T-helper 1 cell (primary cell): ENCODE results near the gene PYDC2.
"Not testable (repeated sequence)": the region's sequence is repeated elsewhere in the genome, so short reads cannot be mapped to it uniquely, and the experiment has no call there.

Source experiments
- DNase-seq, 5 donors: peaks; one replicate each; pipeline ENCODE4 v3.0.0-alpha.2; 2012 to 2020

Gene PYDC2

DNA sequence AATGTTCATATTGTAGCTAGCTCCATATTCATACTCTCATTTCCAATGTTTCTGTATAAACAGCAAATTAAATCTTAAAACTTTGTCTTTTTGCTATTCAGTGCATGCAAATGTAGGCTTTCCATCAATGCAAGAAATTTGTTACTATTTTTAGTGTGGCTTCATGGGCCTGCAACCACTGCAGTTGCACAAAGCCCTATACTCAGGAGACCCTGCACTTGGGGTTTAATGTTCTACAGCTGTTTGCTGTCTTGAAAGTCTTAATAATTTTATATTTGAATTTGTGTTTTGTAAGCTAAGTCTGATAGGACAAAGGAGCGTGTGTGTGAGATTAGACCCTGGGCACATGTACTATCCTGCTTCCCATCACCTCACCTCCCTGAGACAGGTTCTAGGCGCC lies 9.6 kb downstream of the PYDC2 start:
- DNase-seq, result no peak

DNA sequence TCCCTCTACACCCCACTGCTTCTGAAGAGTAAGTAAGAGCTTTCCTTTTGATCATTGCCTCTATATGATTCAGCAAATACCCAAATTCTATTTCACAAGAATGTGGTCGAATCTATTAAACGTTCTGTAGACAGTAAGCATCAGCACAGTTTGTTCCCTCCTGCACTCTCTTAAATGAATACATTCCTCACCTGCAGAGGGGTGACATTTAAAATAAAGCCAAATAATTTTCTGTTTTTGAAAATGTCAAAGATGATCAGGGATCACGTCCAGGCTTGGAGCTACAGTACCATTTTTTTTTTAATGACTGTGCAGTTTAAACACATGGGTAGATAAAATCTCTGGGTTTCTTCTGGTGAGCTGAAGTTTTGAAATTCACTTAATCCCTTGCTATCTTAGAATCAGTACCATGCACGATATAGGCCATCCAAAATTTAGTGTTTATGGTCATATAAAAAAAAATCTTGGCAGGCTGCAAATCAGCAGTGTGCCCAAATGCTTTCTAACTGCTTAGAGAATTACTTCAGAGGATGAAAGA lies 12.8 kb downstream of the PYDC2 start:
- no peak for DNase-seq

DNA sequence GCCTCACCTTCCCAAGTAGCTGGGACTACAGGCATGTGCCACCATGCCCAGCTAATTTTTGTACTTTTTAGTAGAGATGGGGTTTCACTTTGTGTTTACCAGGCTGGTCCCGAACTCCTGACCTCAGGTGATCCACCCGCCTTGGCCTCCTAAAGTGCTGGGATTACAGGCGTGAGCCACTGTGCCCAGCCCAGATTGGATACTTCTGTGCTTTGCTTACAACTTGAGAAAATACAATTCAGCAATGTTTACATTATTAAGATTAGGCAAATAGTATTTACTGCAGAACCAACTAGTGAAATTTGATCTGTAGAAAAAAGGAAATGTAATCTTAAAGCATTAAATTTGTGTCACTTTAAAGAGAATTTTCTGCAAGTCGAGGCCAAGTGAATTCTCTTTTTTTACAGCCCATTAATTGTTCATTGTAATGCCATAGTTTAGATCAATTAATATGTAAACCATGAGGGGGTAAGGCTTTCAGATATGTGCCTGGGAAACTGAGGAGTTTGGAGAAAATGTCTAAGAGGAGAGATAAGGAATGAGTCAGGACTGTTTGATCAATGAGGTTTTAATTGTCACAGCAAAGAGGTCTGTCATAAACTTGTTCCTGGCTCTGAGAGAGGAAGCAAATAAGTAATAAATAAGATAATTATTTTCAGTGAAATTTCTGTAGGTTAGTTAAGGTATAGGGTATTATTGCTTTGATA lies 15.3 kb downstream of the PYDC2 start:
- no peak for DNase-seq

DNA sequence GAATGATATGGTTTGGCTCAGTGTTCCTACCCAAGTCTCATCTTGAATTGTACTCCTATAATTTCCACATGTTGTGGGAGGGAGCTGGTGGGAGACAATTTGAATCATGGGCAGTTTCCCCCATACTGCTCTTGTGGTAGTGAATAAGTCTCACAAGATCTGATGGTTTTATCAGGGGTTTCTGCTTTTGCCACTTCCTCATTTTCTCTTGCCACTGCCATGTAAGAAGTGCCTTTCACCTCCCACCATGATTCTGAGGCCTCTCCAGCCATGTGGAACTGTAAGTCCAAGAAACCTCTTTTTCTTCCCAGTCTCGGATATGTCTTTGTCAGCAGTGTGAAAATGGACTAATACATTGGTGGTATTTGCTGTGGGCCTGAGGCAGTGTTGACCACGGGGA lies 23.0 kb downstream of the PYDC2 start:
- not testable (repeated sequence) for DNase-seq

DNA sequence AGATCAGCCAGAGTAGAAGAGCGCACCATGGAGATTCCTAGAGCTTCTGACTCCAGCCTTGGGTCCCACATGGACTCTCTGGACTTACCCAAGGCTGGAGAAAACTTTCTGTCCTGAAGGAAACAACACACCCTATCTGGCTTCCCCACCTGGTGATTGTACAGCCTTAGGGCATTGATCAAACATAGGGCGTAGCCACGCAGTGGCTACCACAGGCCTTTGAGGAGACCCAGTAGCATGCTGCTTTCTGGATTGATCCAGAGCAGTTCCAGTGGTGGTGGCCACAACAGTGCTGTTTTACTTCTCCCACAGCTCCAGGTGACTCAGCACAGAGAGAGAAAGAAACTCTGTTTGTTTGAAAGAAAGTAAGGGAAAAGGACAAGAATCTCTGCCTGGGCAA lies 23.5 kb downstream of the PYDC2 start:
- DNase-seq, result no peak

DNA sequence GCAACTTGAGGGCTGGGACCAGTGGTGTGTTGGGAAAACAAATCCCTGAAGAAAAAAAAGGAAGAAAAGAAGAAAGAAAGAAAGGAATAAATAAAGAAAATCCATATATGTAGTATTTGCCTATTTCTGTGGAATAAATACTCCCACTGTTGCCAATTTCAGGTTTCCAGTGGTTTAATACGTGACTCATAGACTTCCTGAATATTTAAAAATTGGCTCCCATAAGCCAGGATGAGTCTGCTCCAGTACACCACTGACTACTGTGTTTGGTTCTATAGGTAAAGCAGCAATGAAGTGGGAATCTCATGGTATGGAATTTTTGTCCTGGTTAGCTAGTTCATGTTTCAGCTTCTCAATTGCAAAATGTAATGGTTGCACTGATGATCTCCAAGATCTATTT lies 31.6 kb downstream of the PYDC2 start:
- DNase-seq, result no peak

DNA sequence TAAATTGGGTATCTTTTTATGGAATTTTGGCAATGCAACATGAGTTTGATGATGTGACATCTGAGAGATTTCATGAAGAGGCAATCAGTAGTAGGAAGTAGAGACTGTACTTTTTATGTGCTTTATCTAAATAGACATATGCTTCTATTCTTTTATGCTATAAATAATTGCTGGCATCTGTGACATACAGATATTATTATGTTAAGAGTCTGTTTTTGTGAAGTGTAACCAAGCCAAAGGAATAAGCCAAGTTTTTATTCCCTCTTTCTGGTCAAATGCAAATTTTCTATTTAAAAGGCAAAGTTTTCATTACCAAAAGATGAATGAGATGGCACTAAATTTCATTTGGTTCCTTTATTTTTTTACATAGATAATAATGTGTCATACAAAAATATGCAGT lies 32.4 kb downstream of the PYDC2 start:
- no peak for DNase-seq

DNA sequence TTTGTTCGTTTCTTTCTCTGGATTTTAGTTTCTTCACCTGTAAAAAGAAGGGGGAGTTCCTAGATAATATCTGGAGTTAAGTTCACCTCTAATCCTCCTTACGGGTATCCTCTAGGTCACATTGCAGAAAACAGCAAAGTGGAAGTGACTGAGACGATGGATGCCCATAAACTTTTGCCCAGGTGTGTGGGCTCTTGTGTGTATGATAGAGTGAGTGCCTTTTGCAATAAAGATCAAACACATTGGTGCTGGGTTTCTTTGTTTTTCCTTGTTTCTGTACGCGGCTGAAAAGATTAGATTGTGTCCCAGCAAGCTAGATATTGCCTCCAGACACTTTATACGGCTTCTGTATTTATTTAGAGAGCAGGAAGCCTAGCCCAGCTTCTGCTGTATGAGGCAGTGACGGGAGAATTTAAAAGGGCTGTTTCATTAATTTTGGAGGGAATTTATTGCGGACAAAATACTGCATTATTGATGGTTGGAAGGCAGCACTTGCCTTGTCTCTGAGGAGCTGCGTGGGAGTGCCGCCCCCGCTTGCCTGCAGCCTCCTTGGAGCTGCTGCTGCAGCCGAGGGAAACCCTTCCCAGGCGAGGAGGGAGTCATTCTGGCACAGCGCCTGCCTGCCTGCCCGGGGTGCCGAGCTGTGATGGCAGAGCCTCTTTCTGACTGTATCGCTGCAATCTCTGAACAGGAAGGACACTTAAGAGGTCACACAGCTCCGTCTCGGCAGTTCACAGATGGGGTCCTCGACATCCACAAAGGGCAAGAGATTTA lies 38.5 kb downstream of the PYDC2 start:
- no peak for DNase-seq

DNA sequence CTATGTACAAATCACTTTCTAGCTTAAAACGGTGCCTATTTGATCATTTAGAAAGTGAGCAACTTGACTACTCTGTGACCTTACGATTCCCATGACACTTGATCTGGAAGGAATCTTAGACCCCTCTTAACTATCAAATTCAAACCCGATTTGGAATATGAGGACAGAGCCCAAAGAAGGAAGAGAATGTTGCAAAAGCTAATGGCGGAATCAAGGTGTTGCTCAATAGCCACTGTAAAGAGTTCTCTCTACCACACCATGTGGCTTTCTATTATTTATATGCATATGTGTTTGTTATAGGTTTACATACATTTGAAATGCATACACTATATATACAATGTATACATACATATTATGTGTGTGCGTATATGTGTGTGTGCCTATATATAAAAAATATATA lies 39.9 kb downstream of the PYDC2 start:
- DNase-seq, result no peak

DNA sequence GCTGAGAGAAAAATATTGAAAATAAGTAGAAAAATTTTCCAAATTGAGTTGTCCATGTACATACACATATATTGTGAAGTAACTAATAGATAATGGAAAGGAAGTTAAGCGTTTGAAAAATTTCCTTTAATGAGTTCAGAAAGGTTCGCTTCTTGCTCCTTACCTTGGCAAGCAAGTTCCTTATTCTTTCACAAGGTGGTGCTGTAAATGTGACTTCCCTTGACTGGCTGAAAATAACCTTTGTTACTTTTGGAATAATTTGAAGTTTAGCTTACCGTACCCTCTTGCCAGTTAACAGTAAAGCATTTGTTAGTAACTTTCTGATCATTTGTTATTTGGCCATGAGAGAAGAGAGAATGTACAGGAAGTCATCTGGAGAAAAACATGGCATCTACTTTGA lies 41.6 kb downstream of the PYDC2 start:
- no peak for DNase-seq

DNA sequence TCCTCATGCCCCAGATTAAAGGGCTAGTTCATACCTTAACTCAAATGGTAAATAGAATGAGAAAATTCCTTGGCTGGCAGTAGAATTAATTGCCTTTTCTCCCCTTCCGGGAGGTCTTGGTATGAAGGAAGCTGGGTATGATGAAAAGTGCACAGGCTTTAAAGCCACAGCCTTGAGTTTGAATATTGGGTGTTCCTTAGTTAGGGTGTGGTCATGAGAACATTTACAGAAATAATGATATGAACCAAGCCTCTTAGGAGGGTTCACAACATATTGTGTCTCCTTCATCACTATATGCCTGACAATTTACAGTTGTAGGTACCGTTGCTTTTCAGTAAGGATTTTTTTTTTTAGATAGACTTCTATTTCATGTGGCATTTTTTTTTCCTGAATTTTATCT lies 48.1 kb downstream of the PYDC2 start:
- no peak for DNase-seq
